Ovary (tissue), 3 donors: ENCODE measurements around the gene DHODH.

ENCODE experiments used
- CTCF ChIP-seq, 3 donors: fragments of 450-650 bp in 2 of 3; fragments of 200-600 bp in 1 of 3; IDR thresholded peaks; one replicate each; pipeline versions ENCODE4 v1.5.1 to v1.8.0; 2016 to 2022; ENCODE audit warnings: antibody characterized with exemption in 3 of 3, mild to moderate bottlenecking in 1 of 3
- EP300 ChIP-seq: sonication (generic); formaldehyde crosslinking; IDR thresholded peaks from one replicate; pipeline ENCODE4 v1.6.1; 2017; ENCODE audit warnings: antibody characterized with exemption
- POLR2A ChIP-seq: fragments of 450-650 bp; IDR thresholded peaks from one replicate; pipeline ENCODE4 v1.6.1; 2017; ENCODE audit warnings: antibody characterized with exemption, mild to moderate bottlenecking, moderate library complexity
- donor health status: DM: no; HTN: no; CAD: no.

DNA sequence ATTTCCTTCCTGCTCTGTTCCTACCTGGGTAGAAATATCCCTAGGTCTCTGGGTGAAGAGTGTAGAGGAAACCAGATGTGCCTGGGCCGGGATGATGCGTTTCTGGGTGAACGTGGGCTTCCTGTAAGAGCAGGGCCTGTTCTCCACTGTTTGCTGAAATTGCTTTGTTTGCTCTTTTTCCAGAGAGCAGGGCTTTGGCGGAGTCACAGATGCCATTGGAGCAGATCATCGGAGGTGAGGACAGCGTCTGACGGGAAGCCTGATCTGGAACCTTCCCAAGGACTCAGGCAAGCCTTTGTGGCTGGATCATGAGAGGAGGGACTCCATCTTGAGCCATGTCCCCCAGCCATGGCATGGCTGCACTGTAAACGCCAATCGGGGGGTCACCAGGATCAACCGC lies 15.4 kb downstream of the DHODH start:
- no peak for TF ChIP-seq CTCF (IDR thresholded peaks at IDR 0.05)
- no peak for TF ChIP-seq EP300
- TF ChIP-seq POLR2A = no peak
